ENCODE measurements around the gene KCTD1.

DNA sequence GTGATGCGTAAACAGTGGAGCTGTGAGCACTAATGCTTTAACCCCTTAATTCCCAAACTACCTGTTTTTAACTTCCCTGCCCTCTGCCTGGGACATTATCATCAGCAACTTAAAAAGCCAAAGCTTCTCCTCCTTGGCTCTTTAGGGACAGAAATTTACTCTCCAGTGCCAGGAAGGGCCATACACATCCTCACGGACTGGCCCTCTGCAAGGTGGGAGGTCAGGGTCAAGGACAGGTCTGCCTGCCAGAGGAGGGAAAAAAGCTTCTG, 21.5 kb downstream of the KCTD1 start:
- TF ChIP-seq, protein P1, sequence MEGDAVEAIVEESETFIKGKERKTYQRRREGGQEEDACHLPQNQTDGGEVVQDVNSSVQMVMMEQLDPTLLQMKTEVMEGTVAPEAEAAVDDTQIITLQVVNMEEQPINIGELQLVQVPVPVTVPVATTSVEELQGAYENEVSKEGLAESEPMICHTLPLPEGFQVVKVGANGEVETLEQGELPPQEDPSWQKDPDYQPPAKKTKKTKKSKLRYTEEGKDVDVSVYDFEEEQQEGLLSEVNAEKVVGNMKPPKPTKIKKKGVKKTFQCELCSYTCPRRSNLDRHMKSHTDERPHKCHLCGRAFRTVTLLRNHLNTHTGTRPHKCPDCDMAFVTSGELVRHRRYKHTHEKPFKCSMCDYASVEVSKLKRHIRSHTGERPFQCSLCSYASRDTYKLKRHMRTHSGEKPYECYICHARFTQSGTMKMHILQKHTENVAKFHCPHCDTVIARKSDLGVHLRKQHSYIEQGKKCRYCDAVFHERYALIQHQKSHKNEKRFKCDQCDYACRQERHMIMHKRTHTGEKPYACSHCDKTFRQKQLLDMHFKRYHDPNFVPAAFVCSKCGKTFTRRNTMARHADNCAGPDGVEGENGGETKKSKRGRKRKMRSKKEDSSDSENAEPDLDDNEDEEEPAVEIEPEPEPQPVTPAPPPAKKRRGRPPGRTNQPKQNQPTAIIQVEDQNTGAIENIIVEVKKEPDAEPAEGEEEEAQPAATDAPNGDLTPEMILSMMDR (IDR thresholded peaks at IDR 0.05 in 2 of 3, conservative IDR thresholded peaks at IDR 0.05 in 1 of 3; ENCODE audit: control insufficient read depth in 2 of 3, extremely low read depth in 1 of 3, insufficient read depth in 1 of 3, low read depth in 3 of 3, low read length in 3 of 3), result no peak
- TF ChIP-seq MYC (IDR thresholded peaks at IDR 0.05; ENCODE audit: insufficient read depth, insufficient read length, insufficient replicate concordance, low read length, severe bottlenecking), result no peak
- TF ChIP-seq, protein P2, sequence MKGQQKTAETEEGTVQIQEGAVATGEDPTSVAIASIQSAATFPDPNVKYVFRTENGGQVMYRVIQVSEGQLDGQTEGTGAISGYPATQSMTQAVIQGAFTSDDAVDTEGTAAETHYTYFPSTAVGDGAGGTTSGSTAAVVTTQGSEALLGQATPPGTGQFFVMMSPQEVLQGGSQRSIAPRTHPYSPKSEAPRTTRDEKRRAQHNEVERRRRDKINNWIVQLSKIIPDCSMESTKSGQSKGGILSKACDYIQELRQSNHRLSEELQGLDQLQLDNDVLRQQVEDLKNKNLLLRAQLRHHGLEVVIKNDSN (IDR thresholded peaks at IDR 0.05; ENCODE audit: borderline replicate concordance, extremely low read length, insufficient read depth, low read depth, low read length), result no peak
- TF ChIP-seq POLR2AphosphoS2 (IDR thresholded peaks at IDR 0.05; ENCODE audit: low read depth, low read length), result no peak
- TF ChIP-seq EP300 (IDR thresholded peaks at IDR 0.05; ENCODE audit: borderline replicate concordance in 1 of 2, control insufficient read depth in 1 of 2, low read depth in 2 of 2, low read length in 2 of 2), result no peak
- no peak for TF ChIP-seq JUND (IDR thresholded peaks at IDR 0.05; ENCODE audit: low read depth, low read length)
- TF ChIP-seq ZBED1 (IDR thresholded peaks at IDR 0.05; ENCODE audit: borderline replicate concordance), result no peak
- TF ChIP-seq CHD4 (IDR thresholded peaks at IDR 0.05), result no peak
- no peak for TF ChIP-seq CEBPB (IDR thresholded peaks at IDR 0.05; ENCODE audit: borderline replicate concordance in 1 of 2, low read depth in 2 of 2, low read length in 2 of 2)
- TF ChIP-seq, protein P3, sequence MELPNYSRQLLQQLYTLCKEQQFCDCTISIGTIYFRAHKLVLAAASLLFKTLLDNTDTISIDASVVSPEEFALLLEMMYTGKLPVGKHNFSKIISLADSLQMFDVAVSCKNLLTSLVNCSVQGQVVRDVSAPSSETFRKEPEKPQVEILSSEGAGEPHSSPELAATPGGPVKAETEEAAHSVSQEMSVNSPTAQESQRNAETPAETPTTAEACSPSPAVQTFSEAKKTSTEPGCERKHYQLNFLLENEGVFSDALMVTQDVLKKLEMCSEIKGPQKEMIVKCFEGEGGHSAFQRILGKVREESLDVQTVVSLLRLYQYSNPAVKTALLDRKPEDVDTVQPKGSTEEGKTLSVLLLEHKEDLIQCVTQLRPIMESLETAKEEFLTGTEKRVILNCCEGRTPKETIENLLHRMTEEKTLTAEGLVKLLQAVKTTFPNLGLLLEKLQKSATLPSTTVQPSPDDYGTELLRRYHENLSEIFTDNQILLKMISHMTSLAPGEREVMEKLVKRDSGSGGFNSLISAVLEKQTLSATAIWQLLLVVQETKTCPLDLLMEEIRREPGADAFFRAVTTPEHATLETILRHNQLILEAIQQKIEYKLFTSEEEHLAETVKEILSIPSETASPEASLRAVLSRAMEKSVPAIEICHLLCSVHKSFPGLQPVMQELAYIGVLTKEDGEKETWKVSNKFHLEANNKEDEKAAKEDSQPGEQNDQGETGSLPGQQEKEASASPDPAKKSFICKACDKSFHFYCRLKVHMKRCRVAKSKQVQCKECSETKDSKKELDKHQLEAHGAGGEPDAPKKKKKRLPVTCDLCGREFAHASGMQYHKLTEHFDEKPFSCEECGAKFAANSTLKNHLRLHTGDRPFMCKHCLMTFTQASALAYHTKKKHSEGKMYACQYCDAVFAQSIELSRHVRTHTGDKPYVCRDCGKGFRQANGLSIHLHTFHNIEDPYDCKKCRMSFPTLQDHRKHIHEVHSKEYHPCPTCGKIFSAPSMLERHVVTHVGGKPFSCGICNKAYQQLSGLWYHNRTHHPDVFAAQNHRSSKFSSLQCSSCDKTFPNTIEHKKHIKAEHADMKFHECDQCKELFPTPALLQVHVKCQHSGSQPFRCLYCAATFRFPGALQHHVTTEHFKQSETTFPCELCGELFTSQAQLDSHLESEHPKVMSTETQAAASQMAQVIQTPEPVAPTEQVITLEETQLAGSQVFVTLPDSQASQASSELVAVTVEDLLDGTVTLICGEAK (IDR thresholded peaks at IDR 0.05; ENCODE audit: borderline replicate concordance), result no peak
- TF ChIP-seq SPI1 (IDR thresholded peaks at IDR 0.05; ENCODE audit: borderline replicate concordance, insufficient read depth, low read depth, low read length), result no peak
